Measurements from ENCODE around the gene KTN1.

Gene KTN1

DNA sequence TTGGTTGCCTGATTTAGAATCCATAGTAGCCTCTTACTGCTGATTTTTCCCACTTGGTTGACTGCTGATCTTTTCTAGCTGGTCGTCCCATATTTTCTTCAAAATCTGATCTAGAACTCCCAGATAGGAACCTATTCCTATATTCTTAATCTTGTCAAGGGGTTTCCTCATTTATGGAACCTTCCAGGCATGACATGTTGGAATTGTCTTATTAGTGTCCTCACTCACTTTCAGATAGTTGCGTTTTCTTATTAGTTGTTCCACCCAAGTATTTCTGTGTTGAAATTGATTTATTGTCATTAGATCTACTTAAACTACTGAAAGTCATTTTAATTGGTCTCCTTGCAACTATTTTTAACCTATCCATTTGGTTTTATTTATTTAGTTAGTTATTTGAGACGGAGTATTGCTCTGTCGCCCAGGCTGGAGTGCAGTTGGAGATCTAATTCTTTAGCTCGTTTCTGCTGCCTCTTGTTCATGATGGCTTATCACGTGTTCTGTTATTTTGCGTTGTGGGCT lies 25.0 kb downstream of the KTN1 start:
- no peak for DNase-seq (ENCODE audit: low read depth in 4 of 4, low spot score in 1 of 4)

DNA sequence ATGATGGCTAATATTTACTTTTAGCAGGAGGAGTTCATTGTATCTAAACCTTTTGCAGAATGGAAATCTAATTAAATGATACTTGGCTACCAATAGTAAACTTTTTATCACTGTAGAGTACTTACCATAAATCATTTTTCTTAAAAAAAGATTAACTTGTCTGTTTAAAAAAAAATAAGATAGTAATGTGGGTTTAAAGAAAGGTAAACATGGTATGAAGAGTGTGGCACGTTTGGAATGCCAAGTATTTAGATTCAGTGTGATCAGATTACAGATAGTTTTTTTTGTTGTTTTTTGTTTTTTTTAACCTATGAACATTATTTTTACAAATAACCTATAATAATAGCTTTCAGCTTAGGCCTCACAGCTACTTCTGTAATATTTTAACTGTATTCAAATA lies 25.8 kb downstream of the KTN1 start:
- no peak for DNase-seq (ENCODE audit: low read depth in 4 of 4, low spot score in 1 of 4)

DNA sequence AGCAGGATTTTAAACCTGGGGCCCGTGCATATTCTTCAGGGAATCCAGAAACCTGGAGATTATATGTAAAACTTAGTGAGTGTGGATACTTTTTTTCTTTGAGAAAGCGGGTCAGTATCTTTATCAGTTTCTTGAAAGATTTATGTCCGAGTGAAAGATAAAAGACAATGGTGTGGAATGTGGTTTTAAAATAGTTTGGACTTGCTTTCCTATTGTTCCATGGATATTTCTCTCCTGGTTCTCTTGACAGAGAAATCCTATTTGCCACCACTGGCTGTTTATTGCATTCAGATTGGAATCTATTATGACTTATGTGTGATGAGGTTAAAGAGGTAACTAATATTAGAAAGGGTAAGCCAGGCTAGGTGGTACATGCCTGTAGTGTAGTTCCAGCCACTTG lies 27.4 kb downstream of the KTN1 start:
- no peak for DNase-seq (ENCODE audit: low read depth in 4 of 4, low spot score in 1 of 4)

DNA sequence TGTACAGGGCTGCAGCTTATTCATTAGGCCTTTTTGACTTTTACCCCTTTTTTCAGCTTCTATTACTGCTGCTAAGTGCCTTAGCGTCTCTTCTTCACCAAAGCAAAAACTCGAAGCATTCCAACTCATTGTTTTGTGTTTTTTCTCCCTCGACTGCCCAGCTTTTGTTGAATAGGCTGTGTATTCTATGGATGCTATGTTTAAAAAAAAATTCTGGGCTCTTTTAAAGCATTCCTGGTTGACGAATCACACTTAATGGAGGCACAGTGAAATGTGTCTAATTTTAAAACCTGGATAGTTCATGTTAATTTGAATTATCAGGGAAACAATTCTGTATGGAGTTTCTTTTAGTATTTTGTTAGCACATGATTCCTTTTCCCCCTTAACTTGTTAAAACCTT lies 29.7 kb downstream of the KTN1 start:
- DNase-seq (ENCODE audit: low read depth in 4 of 4, low spot score in 1 of 4) = no peak

DNA sequence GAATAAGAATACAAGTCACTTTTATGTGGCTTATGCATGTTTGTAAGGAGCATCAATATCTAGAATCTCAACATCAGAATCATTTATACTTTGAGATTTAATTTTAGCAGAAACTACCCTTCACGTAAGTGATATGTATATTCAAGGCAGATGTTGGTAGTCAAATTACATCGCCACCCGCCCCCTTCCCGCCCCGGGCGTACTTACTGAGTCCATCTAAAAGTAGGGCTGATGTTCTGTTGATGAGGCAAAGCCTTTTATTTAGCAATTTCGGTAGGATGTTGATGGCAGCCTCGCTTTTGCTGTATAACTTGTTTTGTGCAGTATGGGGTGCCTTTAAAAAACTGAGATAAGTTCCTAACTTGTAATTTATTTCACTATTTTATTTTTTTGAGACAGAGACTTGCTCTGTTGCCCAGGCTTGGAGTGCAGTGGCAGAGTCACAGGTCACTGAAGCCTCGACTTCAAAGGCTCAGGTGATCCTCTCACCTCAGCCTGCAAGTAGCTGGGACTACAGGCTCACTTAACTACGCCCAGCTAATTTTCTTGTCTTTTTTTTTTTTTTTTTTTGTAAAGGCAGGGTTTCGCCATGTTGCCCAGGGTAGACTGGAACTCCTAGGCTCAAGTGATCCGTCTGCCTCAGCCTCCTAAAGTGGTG lies 30.8 kb downstream of the KTN1 start:
- DNase-seq (ENCODE audit: low read depth in 4 of 4, low spot score in 1 of 4) = no peak

DNA sequence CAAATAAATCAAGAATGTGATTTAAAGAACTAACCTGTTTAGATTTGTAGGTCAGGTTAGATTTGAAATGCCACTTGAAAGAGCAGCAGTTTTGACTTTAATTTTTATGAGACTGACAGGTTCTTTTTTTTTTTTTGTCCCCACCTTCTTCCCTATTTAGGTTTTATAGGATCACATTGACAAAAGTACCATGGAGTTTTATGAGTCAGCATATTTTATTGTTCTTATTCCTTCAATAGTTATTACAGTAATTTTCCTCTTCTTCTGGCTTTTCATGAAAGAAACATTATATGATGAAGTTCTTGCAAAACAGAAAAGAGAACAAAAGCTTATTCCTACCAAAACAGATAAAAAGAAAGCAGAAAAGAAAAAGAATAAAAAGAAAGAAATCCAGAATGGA lies 31.9 kb downstream of the KTN1 start:
- DNase-seq (ENCODE audit: low read depth in 4 of 4, low spot score in 1 of 4) = no peak

DNA sequence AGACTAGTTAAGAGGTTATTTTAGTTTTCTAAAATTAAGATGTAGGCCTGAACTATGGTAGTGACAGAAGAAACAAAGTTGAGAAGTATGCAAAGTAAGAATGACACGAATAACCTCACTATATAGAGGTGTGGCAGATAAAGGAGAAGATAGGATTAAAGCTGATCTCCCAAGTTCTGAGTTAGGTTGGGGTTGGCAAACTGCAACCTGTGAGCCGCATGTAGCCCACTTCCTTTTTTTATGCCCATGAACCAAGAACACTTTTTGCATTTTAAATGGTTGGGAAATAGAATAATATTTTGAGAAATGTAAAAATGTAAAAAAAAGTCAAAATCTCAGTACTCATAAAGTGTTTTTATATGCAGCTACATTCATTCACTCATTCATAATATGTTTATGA lies 34.3 kb downstream of the KTN1 start:
- no peak for DNase-seq (ENCODE audit: low read depth in 4 of 4, low spot score in 1 of 4)

DNA sequence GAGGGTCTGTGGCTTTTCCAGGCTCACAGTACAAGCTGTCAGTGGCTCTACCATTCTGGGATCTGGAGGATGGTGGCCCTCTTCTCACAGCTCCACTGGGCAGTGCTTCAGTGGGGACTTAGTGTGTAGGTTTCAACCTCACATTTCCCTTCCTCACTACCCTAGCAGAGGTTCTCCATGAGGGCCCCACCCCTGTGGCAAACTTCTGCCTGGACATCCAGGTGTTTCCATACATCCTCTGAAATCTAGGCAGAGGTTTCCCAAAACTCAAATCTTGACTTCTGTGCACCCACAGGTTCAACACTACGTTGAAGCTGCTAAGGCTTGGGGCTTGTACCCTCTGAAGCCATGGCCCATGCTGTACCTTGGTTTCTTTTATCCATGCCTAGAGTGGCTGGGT lies 40.3 kb downstream of the KTN1 start:
- DNase-seq (ENCODE audit: low read depth in 4 of 4, low spot score in 1 of 4) = no peak

DNA sequence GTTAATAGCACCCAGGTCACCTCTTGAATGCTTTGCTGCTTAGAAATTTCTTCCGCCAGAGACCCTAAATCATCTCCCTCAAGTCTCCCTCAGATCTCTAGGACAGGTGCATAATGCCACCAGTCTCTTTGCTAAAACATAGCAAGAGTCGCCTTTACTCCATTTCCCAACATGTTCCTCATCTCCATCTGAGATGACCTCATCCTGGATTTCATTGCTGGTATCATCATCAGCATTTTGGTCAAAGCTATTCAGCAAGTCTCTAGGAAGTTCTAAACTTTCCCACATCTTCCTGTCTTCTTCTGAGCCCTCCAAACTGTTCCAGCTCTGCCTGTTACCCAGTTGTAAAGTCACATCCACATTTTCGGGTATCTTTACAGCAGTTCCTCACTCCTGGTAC lies 41.0 kb downstream of the KTN1 start:
- DNase-seq (ENCODE audit: low read depth in 4 of 4, low spot score in 1 of 4) = no peak

DNA sequence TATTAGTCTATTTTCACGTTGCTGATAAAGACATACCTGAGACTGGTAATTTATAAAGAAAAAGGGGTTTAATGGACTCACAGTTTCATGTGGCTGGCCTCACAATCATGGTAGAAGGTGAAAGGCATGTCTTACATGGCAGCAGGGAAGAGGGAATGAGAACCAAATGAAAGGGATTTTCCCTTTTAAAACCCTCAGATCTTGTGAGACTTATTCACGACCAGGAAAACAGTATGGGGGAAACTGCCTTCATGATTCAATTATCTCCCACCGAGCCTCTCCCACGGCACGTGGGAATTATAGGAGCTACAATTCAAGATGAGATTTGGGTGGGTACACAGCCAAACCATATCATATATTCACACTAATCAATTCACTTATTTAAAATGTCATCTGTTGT lies 41.4 kb downstream of the KTN1 start:
- no peak for DNase-seq (ENCODE audit: low read depth in 4 of 4, low spot score in 1 of 4)

DNA sequence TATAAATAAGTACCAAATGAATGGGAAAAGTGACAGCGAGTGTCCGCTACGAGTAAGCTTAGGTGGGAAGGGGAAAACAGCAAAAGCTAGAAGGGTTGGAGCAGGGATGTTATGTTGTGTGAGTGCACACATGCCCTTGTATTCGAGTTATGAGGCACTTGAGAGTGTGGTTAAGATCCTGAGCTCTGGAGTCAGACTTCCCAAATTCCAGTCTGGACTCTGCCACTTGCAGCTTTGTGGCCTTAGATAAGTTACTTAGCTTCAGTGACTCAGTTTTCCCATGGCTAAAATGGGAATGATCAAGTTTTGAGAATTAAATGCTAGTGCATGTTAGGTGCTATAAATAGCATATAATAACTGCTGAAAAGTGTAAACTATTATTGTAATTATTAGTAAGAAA lies 44.9 kb downstream of the KTN1 start:
- DNase-seq (ENCODE audit: low read depth in 4 of 4, low spot score in 1 of 4) = no peak

DNA sequence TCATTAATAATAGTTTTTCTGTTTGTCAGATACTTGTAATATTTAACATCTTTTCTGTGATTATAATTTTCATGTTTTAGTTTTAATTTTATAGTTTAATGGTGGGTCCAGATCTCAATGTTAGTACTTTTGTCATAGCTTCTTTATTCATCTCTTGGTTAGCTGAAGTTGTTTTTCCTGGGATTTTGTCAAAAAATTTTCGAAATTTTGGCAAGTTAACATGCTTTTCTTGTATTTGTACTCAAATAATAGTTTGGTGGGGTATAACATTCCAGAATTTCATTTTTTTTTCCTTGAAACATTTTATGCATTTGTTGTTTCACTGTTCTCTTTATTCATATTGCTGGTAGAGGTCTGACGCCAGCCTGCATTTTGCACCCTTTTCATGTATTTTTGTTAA lies 45.5 kb downstream of the KTN1 start:
- DNase-seq (ENCODE audit: low read depth in 4 of 4, low spot score in 1 of 4) = no peak

DNA sequence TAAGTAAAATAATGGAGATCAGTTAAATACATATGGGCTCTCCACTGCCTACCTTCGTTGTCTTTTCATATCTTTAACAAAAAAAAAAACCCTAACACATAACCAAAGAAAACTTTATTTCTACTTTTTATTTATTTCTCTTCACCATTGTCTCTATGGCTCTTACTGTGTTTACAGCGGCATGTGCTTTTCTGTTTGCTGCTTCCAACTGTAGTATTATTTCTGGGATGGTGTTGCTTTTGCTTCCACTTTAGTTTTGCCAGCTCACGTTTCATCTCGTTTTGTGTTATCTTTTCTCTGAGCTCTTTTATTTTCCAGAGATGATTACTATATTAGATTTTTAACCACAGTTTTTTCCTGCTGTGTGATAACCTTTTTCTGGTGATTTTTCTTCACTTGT lies 46.1 kb downstream of the KTN1 start:
- DNase-seq (ENCODE audit: low read depth in 4 of 4, low spot score in 1 of 4) = no peak

DNA sequence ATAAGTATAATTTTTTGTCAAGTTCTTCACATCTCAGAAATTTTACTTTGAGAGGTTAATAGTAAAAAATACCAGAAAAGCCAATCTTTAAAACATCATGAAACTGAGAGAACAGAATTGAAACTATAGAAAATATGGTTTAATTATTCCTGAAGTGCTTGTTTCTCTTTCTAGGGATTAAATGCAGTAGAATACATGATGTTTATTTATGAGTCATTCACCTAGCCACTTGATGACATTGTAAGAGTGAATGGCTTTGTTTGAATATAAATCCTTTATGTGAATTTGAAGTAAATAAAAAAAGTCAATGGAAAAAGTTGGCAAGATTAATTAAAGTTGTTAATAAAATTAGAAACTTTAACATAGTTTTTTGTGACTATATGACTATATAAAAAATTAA lies 48.4 kb downstream of the KTN1 start:
- DNase-seq (ENCODE audit: low read depth in 4 of 4, low spot score in 1 of 4) = no peak

DNA sequence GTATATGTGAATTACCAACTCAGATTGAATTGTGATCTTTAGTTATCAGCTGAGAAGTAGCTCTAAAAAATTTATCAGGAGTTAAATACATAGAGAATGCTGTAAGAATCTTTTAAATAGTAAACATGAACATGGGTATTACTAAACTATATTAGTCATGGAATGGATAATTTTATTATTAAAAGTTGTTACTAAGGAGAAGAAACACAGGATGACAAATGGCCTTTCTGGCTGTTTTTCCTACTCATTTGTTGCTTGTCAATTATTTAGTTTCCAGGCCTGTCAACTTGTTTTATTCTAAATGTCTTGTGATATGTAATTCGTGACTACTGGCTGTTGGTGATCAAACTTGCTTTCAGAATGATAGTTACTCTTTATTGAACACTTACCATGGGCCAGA lies 58.7 kb downstream of the KTN1 start:
- DNase-seq (ENCODE audit: low read depth in 4 of 4, low spot score in 1 of 4) = no peak

DNA sequence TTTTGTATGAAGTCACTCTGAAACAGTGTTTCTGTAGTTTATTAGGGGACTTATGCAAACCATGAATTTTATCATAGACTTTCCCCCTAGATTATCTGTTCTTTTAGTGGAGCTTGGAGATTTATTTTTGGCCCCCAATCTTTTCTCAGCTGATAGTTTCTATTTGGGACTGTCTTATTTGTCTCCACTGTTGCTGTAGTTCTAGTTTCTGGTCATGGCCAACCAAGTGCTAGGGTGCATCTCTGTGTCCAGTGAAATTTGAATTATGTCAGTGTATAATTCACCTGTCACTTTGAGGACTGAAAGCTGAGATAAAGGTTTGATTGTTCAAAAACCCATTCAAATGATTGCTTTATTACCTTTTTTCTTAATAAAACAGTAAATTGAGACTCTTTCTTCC lies 61.3 kb downstream of the KTN1 start:
- no peak for DNase-seq (ENCODE audit: low read depth in 4 of 4, low spot score in 1 of 4)

DNA sequence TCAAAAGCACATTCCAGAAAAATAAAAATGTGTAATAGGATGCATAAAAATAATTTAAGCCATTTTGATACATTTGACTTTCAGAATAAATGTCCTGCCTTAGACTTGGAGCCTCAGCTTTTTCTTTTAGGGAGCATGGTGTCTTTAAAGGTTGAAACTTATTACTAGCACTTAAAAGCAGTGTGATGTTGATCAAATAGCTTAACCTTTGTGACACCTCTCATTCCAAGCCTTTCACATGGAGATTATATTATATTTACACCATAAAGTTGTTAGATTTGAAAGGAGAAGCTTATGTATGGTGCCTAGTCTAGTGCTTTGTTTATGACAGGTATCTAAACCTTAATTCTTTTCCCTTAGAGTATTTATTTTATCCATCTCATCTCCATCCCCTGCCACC lies 61.9 kb downstream of the KTN1 start:
- no peak for DNase-seq (ENCODE audit: low read depth in 4 of 4, low spot score in 1 of 4)

DNA sequence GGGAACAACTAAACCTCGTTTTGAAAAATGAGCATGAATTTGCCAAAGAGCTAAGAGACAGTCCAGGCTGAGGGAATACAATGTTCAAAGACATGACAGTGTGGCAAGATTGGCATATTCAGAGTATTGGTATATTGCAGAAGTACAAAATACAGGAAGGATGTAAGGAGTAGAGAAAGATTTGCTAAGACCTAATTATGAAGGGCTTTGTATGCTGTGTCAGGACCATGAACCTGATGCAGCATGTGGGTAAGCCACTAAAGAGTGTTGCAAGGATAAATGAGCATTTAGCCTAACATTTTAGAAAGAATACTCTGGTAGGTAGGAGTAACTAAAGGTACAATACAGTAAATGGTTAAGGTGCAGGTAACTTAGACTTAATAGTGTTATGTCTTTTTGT lies 65.1 kb downstream of the KTN1 start:
- DNase-seq (ENCODE audit: low read depth in 4 of 4, low spot score in 1 of 4) = no peak

DNA sequence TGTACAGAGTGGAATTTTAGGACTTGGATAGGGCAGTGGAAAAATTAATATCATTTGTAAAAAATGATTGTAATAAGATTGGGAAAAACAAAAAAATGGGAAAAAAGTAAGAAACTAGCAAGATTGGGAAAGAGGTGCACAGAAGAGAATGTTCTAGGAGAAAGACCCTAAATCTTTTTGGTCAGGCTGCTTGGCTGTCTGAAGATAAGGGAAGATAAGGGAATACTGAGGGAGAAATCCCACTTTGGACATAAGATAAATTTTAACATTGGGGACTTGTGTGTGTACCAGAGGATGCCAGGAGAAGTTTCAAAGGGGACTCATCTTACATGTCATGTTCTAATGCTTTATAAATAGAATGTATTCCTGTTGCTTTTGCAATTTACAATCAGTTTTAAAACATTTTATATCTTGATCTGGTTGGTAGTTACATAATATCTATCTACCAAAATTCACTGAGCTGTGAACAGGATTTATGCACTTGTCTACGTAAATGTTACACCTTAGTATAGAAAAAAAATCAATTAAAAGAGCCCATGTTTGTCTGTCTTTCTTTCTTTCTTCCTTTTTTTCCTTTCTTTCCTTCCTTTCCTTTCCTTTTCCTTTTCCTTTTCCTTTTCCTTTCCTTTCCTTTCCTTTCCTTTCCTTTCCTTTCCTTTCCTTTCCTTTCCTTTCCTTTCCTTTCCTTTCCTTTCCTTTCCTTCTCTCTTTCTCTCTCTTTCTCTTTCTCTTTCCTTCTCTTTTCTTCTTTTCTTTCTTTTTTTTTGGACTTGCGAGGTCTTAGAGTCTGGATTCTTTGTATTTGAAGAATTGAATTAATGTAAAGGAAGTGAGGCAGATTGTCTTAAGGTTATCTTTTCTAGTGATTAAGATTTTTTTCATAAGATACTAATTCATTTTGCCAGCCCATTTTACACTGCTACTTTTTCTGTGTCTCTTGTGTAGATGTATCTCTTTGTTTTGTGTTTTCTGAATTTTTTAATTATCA lies 66.1 kb downstream of the KTN1 start:
- no peak for DNase-seq (ENCODE audit: low read depth in 4 of 4, low spot score in 1 of 4)

DNA sequence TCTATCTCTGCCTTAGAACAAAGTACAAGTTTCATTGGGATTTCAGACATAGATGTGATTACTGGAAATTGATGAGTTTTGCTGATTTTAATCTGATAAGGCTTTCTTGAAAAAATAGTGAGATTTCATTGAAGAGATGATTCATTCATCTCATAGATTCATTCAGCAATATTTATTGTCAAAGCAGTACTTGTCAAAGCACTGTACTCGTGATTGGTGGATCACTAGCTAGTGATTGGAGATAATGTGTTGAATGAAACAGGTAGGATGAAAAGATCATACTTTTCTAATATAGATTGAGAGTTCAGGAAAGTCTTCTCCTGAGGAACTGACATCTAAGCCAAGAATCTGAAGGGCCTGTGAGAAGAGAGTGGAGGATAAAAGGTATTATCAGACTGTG lies 71.0 kb downstream of the KTN1 start:
- no peak for DNase-seq (ENCODE audit: low read depth in 4 of 4, low spot score in 1 of 4)

DNA sequence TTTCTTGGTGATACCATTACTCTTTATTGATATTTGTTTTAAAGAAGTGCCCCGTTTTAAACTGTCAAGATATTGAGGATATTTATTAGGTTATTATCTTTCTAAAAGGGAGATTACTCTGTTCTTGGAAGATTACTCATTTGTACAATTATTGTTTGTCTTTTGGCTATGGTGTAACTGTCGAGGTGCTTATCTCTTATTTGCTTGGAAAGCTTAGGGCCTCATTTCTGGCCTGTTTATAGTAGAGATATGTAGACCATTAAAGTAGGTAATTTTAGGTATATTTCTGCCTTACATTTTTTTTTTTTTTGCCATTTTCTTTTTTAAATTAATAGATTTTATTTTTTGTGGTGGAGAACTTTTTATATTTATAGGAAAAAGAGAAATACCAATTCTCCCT lies 74.2 kb downstream of the KTN1 start:
- no peak for DNase-seq (ENCODE audit: low read depth in 4 of 4, low spot score in 1 of 4)

DNA sequence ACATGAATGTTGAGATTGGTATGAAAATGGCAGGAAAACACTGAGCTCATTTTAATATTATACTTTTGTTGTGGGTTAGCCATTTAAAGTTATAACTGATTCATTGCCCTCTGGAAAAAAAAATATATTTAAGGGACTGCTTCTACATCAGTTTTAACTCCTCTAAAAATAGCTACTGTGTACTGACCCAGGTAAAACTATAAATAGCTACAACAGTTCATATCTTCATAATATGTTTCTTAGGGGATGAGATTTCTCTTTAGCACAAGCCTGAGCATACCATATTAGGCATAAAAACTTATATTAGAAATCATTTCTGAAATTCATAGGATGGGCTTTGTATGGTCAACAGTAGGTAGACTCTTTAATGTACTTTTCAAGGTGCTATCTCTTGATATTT lies 81.0 kb downstream of the KTN1 start:
- no peak for DNase-seq (ENCODE audit: low read depth in 4 of 4, low spot score in 1 of 4)

DNA sequence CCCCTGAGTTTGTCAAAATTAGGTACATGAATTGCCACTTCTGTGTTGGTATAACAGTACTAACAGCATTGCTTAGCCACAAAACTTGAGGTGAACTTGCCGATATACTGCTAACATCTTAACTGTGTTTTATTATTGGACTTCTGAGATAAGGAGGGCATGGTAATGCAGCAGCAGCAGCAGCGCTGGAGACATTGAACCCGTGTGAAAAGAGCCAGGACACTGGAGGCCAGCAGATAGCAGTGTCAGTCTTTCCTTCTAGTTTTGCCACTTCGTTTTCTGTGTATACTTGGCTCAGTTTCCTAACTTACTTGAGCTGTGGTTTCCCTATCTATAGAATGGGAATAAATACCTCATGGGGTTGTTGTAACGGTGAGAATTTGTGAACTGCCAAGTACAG lies 82.7 kb downstream of the KTN1 start:
- DNase-seq (ENCODE audit: low read depth in 4 of 4, low spot score in 1 of 4) = no peak
